Psoas muscle (tissue), 8 donors: ENCODE results near the gene PWWP2B. TPM values are rescaled to one million over a fixed set of nuclear protein-coding genes. Genes with fewer than 3 reads are reported as not detected.
A peak's percentile ranks its signal among the peaks of the same experiment; 100 is the strongest.

Experiments
- ATAC-seq, 4 donors: fragments of 200-7000 bp; cut with Tn5 transposase; one replicate each; pipeline ENCODE4 v1.9.1; 2020; ENCODE audit warnings: moderate library complexity in 3 of 4, mild to moderate bottlenecking in 2 of 4
- DNase-seq, 2 donors: peaks; one replicate each; pipeline ENCODE4 v3.0.0-alpha.2; 2020
- H3K27ac ChIP-seq: fragments of 200-600 bp; one replicate; pipeline ENCODE4 v1.8.0; 2022
- H3K27me3 ChIP-seq, 3 donors: fragments of 200-600 bp in 1 of 3; one replicate each; pipeline versions ENCODE4 v1.6.1 to v1.8.0; 2013 to 2022; ENCODE audit warnings: low read length in 2 of 3, mild to moderate bottlenecking in 2 of 3, moderate library complexity in 1 of 3; ENCODE audit not compliant: insufficient read depth in 3 of 3
- H3K36me3 ChIP-seq, 2 donors: fragments of 200-600 bp in 1 of 2; one replicate each; pipeline versions ENCODE4 v1.6.1 to v1.8.0; 2013 to 2022; ENCODE audit warnings: low read depth in 1 of 2, mild to moderate bottlenecking in 1 of 2, moderate library complexity in 1 of 2; ENCODE audit not compliant: insufficient read depth in 1 of 2
- H3K4me1 ChIP-seq: fragments of 200-600 bp; one replicate; pipeline ENCODE4 v1.8.0; 2022
- H3K4me3 ChIP-seq: fragments of 200-600 bp; one replicate; pipeline ENCODE4 v1.8.0; 2022; ENCODE audit warnings: mild to moderate bottlenecking
- H3K9me3 ChIP-seq: fragments of 200-600 bp; one replicate; pipeline ENCODE4 v1.8.0; 2022
- WGBS, 3 donors: extraction: QIAGEN DNeasy Blood & Tissue Kit; methylation state at CpG; one replicate each; pipeline versions ENCODE4 v1.1.6 to v1.1.7; 2013; 5-methylcytosine and 5-hydroxymethylcytosine counted together
- intact Hi-C, 2 donors: fragments of 100-400 bp; cut with DNase I; formaldehyde crosslinking; loops; one replicate each; pipeline versions ENCODE4 v1.11.0 to v1.14.2; 2022
- polyA plus RNA-seq, 3 donors: library from polyadenylated mRNA; stranded (reverse); fragments of 200-250 nt; gene quantifications; one replicate each; pipeline ENCODE4 v1.2.3, GENCODE V29; 2013
- total RNA-seq, 4 donors: library from RNA; stranded (reverse); fragmentation: NEBNext Ultra II Directional in 2 of 4; extraction: Animal tissue kit (Norgen Biotek cat#: 25700) in 2 of 4; gene quantifications; one replicate each; pipeline versions ENCODE4 v1.2.1 to v1.2.4, GENCODE V29; 2021 to 2023
- TF ChIP-seq, protein P1 (sequence below): fragments of 200-600 bp; IDR thresholded peaks from one replicate; pipeline ENCODE4 v1.8.0; 2022; ENCODE audit warnings: antibody characterized with exemption
- donor health status: healthy with polysubstance abuse.
- donor health status: DM: no; HTN: no; CAD: no; lungs with moderate emphysema.
- donor health status: Bipolar disorder and iron deficiency.
- donor health status: healthy.
- donor health status: DM: yes; HTN: yes; CAD: no.
- donor health status: DM: no; HTN: no; CAD: no.
- donor health status: DM: no; HTN: no; CAD: no.
- donor health status: DM: yes; HTN: yes; CAD: no.

Gene PWWP2B
- total and polyA plus RNA-seq, 7 donors: 14.5 to 35.2 (median 22.2) TPM

DNA sequence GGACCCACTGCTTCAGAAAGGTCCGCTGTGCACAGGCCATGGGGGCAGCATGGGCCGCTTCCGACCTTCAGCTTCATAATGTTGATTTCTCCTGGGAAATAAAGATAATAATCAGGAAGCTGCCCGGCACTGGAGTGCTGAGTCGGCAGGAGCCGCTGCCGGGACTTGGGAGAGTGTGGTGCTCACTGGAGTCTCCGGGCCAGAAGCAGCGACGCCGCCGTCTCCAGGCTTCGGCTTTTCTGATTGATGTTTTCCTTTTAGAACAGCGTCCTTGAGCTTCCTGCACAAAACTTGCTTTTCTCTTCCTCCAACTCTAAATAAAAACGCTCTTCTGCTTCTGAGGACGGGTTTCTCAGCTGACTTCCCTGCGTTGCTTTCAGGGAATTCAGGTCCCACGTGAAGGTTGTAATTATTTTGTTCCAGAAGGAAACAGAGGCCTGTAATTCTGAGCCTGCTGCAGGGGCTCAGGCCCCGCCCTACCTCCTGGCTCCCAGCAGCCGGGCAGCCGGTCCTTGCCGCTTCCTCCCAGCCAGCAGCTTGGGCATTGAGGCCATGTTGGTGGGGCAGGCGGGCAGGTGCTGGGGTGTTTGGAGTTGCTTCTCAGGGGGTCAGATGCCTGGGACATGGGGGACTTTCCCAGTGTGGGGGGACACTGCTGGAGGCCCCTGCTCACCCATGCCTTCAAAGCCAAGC lies 14.7 kb downstream of the PWWP2B start:
- Histone ChIP-seq H3K4me3 (no peak overlapping the region), H3K27me3 (no peaks in the 10 kb centered on the region), H3K27ac (peak overlapping the region; percentile 76), H3K36me3 (no peaks in the 10 kb centered on the region), H3K9me3 (no peaks in the 10 kb centered on the region), H3K4me1 (peaks cover 50% of the 10 kb centered on the region)
- TF ChIP-seq, protein P1, sequence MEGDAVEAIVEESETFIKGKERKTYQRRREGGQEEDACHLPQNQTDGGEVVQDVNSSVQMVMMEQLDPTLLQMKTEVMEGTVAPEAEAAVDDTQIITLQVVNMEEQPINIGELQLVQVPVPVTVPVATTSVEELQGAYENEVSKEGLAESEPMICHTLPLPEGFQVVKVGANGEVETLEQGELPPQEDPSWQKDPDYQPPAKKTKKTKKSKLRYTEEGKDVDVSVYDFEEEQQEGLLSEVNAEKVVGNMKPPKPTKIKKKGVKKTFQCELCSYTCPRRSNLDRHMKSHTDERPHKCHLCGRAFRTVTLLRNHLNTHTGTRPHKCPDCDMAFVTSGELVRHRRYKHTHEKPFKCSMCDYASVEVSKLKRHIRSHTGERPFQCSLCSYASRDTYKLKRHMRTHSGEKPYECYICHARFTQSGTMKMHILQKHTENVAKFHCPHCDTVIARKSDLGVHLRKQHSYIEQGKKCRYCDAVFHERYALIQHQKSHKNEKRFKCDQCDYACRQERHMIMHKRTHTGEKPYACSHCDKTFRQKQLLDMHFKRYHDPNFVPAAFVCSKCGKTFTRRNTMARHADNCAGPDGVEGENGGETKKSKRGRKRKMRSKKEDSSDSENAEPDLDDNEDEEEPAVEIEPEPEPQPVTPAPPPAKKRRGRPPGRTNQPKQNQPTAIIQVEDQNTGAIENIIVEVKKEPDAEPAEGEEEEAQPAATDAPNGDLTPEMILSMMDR: no peak
- intact Hi-C loops: no loop called here
- ATAC-seq (no peak), DNase-seq (no peak)
- WGBS, 3 donors: 49 to 60% (median 55%) methylated on average over 23 of the region's 23 CpGs

- no peaks in the 10 kb centered on the region for H3K9me3 ChIP-seq
- H3K36me3 ChIP-seq: no peaks in the 10 kb centered on the region
- ATAC-seq (peak; percentile 70 to 88 (median 84)), DNase-seq (peak; percentile 68 to 90)
- 65 to 83% (median 71%) methylated on average over 29 of the region's 29 CpGs for WGBS, 3 donors
- no peaks in the 10 kb centered on the region for H3K27me3 ChIP-seq
- H3K27ac ChIP-seq: peak overlapping the region; percentile 76
- H3K4me1 ChIP-seq: peaks cover 50% of the 10 kb centered on the region
- H3K4me3 ChIP-seq: no peak overlapping the region
- intact Hi-C loops: no loop called here
- TF ChIP-seq, protein P1: no peak
Measured at GRCh38 chr10:132412316-132413192, 15.6 kb downstream of the PWWP2B start.

GRCh38 chr10:132413226-132414205 lies 16.5 kb downstream of the PWWP2B start:
- Histone ChIP-seq H3K4me3 (no peak overlapping the region), H3K27me3 (no peaks in the 10 kb centered on the region), H3K36me3 (no peaks in the 10 kb centered on the region), H3K9me3 (no peaks in the 10 kb centered on the region), H3K27ac (peak overlapping the region; percentile 76), H3K4me1 (peaks cover 50% of the 10 kb centered on the region)
- ATAC-seq (peak in 3 of 4 donors; percentile 11 to 31 (median 23)), DNase-seq (no peak)
- 87 to 90% (median 88%) methylated on average over 32 of the region's 32 CpGs for WGBS, 3 donors
- intact Hi-C loops: no loop called here
- TF ChIP-seq, protein P1: no peak

DNA sequence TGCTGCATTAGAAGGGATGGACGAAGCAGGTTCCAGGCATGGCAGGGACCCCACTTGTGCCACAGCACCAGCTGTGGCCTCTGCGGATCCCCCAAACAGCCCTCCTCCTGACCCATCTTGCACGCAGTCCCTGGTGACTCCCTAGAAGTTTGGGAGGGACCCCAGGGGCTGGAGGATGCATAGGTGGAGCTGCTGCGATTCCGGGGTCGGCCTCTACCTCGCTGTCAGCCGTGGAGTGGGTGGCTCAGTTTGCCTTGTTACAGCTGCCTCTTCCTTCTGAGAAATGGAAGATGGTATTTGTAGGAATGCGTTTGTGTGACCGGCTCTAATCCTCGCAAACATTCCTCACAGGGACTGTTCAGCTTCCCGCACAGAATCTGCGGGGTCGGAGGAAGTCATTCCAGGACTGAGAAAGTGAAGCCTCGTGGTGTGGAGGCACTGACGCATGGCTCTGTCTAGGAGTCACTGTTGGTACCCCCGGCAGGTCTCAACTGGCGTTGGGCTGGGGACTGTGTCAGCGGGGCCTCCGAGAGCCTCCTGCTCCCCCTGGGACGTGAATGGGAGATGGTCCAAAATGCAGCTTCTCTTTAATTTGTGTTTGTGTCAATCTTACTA lies 17.5 kb downstream of the PWWP2B start:
- H3K9me3 ChIP-seq: no peaks in the 10 kb centered on the region
- DNase-seq (no peak), ATAC-seq (no peak)
- no peaks in the 10 kb centered on the region for H3K27me3 ChIP-seq
- H3K4me1 ChIP-seq: peaks cover 48% of the 10 kb centered on the region
- no peak overlapping the region for H3K4me3 ChIP-seq
- peak overlapping the region; percentile 76 for H3K27ac ChIP-seq
- 77 to 82% (median 78%) methylated on average over 21 of the region's 21 CpGs for WGBS, 3 donors
- no peaks in the 10 kb centered on the region for H3K36me3 ChIP-seq
- TF ChIP-seq, protein P1: no peak
- intact Hi-C loops: no loop called here
